Urothelium cell line (cell line): ENCODE measurements around the gene PEX26.
A peak's percentile ranks its signal among the peaks of the same experiment; 100 is the strongest.
"Not testable (repeated sequence)": the region's sequence is repeated elsewhere in the genome, so short reads cannot be mapped to it uniquely, and the experiment has no call there.

Source experiments
- DNase-seq: peaks from one replicate; pipeline ENCODE4 v3.0.0; 2011; ENCODE audit warnings: low spot score, mixed read lengths
- FAIRE-seq: peaks from 2 replicates; lab custom pipeline; 2011; peaks lifted over from hg19 to GRCh38; lab: Jason Lieb, UNC

PEX26 gene

GRCh38 chr22:18070556-18071306 lies 7.1 kb upstream of the PEX26 start:
- DNase-seq = no peak
- no peak for FAIRE-seq

- FAIRE-seq, DNase-seq: not testable (repeated sequence)
These were observed 6.4 kb upstream of the PEX26 start for GRCh38 chr22:18071307-18071967.

- FAIRE-seq (no peak), DNase-seq (no peak)
These were observed 5.9 kb upstream of the PEX26 start for GRCh38 chr22:18071968-18072310.

GRCh38 chr22:18073467-18073866 lies 4.3 kb upstream of the PEX26 start:
- no peak for DNase-seq
- FAIRE-seq = no peak

- not testable (repeated sequence) for DNase-seq, FAIRE-seq
These were observed 3.9 kb upstream of the PEX26 start for GRCh38 chr22:18073927-18074326.

GRCh38 chr22:18075101-18075719 lies 2.6 kb upstream of the PEX26 start:
- no peak for DNase-seq
- no peak for FAIRE-seq

- DNase-seq (peak; percentile 52), FAIRE-seq (no peak)
These were observed 1.9 kb upstream of the PEX26 start for GRCh38 chr22:18075720-18076497.

GRCh38 chr22:18077087-18077638 lies 627 bp upstream of the PEX26 start:
- FAIRE-seq (no peak), DNase-seq (no peak)

- DNase-seq (peak; percentile 30), FAIRE-seq (no peak)
These were observed 695 bp downstream of the PEX26 start for GRCh38 chr22:18078329-18079041.

- FAIRE-seq (no peak), DNase-seq (no peak)
These were observed 2.0 kb downstream of the PEX26 start for GRCh38 chr22:18079706-18080233.

GRCh38 chr22:18081416-18081815 lies 3.6 kb downstream of the PEX26 start:
- DNase-seq (no peak), FAIRE-seq (no peak)

GRCh38 chr22:18082467-18082866 lies 4.7 kb downstream of the PEX26 start:
- FAIRE-seq = no peak
- no peak for DNase-seq

GRCh38 chr22:18083406-18083805 lies 5.6 kb downstream of the PEX26 start:
- no peak for FAIRE-seq
- no peak for DNase-seq

GRCh38 chr22:18085188-18085587 lies 7.4 kb downstream of the PEX26 start:
- no peak for DNase-seq
- FAIRE-seq = no peak

- no peak for FAIRE-seq
- DNase-seq = no peak
These were observed 9.6 kb downstream of the PEX26 start for GRCh38 chr22:18087350-18087855.

- FAIRE-seq = no peak
- no peak for DNase-seq
These were observed 11.2 kb downstream of the PEX26 start for GRCh38 chr22:18088825-18089568.

- FAIRE-seq (no peak), DNase-seq (no peak)
These were observed 12.5 kb downstream of the PEX26 start for GRCh38 chr22:18090286-18090685.

GRCh38 chr22:18091478-18091877 lies 13.7 kb downstream of the PEX26 start:
- DNase-seq (no peak), FAIRE-seq (no peak)

GRCh38 chr22:18091916-18092526 lies 14.2 kb downstream of the PEX26 start:
- peak; percentile 76 for DNase-seq
- no peak for FAIRE-seq
